HG03342 (cell line): ENCODE results near the gene MKLN1.
"Not testable (repeated sequence)": the region's sequence is repeated elsewhere in the genome, so short reads cannot be mapped to it uniquely, and the experiment has no call there.

Experiments used
- ATAC-seq: cut with Tn5 transposase; IDR thresholded peaks from one replicate; pipeline ENCODE4 v1.9.1; 2021; ENCODE audit warnings: mild to moderate bottlenecking, moderate library complexity; ENCODE audit not compliant: unreplicated experiment

The MKLN1 gene

DNA sequence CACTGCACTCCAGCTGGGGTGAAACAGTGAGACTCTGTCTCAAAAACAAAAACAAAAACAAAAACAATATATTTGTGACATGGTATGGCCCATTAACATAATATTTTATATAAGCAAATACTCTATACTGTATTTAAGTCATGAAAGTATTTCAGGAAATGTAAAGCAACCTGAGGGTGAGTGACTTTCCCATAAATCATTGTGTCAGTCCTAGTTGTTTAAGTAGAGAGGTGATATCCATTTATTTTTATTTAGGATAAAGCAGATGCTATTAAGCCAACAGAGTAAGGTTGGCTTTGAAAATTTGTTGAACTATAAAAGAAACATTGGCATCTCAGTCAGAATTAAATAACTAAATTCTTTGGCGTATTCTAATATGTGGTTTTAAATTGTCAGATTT lies 60.5 kb downstream of the MKLN1 start:
- no peak for ATAC-seq

DNA sequence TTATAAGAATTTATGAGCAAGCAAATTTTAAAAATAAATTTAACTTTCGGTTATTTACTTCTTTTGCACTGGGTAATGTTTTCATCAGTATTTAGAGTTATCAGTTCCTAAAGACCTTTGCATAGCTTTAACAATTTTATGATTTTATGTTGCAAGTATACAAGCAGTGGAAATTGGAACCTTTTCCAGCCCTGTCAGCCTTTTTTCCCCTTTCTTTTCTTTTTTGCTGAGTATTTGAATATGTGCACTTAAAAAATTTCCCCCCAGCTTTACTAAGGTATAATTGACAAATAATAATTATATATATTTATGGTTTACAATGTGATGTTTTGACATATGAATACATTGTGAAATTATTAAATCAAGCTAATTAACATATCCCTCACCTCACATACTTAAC lies 62.6 kb downstream of the MKLN1 start:
- ATAC-seq, result no peak

DNA sequence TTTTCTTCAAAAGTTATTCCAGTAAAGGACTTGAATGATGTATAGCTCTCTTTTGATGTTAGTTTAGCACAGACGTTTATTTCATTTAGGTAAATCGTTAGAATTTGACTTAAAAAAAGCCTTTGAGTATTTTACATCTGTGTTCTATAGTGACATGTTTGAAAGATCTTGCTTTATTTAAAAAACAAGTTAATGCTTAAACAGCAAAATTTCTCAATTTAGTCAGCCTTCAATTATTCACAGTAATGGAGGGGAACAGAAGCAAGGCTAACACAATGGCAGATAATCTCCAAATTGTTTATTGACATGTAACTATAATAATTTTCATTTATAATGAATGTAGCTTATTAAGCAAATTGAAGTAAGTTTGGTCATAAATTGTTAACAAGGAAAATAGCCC lies 63.5 kb downstream of the MKLN1 start:
- no peak for ATAC-seq

DNA sequence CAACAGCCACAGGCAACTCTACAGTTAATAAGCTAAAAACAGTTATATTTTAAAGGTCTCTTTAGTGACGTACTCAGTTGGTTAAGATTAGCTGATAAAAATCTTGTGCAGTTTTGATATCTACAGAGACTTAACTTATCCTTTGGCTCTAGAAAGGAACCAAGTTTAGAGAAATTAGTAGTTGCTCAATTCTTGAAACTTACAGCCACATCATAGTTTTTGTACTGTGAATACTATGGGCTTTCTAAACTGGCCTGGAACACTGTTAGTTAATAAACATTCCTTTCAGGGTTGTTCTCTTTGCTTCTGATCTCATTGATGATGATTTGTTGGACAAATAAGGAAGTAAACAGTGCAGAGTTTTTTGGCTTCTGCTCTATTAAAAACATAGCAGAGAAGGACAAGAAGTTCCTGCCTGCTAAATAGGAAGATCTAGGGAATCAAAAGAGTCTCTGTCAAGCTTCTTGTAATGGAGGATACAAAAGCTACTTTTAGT lies 73.1 kb downstream of the MKLN1 start:
- no peak for ATAC-seq

DNA sequence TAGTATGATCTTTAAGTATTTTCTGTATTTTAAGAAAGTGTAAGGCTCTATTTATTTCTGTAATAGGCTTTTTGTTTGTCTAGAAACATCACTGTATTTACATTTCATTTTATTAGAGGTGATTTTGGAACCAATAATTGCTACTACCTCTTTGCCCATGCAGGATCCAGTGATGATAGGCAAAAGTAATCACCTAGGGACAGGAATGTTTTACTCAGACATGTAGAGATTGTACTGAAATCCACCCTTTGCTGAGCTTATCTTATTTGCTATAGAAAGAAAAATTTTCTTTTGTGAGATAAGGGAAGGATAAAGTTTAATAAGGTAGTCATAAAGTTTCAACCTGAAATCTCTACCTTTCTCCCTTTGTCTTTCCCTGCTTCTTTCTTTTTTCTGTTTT lies 73.5 kb downstream of the MKLN1 start:
- no peak for ATAC-seq

DNA sequence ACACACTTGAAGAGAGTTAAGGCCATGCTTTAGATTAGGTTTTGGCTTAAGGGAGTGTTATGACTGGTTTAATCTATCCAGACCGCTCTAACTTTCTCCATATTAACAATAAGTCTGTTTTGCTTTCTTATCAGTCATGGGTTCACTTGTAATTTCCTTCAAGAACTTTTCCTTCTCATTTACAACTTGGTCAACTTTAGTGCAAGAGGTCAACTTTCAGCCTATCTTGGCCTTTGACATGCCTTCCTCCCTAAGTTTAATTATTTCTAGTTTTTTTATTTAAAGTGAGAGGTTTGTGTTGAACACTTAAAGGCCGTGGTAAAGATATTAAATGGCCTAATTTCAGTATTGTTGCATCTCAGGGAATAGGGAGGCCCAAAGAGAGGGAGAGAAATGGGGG lies 75.6 kb downstream of the MKLN1 start:
- no peak for ATAC-seq

DNA sequence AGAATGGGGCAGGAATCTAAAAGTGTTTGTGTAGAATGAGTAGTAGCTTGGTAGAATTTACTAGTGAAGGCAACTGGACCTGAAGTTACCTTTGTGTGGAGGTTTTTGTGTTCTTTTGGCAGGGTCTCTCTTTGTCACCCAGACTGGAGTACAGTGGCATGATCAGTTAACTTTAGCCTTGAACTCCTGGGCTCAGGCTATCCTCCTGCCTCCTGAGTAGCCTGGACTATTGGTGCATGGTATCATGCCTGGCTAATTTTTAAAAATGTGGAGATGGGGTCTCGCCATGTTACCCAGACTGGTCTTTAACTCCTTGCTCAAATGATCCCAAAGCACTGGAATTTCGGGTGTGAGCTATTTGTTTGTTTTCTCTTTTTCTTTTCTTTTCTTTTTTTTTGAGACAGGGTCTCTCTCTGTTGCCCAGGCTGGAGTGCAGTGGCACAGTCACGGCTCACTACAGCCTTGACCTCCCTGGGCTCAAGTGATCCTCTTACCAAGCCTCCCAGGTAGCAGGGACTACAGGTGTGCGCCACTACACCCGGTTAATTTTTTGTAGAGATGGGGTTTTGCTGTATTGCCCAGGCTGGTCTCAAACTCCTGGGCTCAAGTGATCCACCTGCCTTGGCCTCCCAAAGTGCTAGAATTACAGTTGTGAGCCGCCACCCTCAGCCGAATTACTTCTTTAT lies 76.7 kb downstream of the MKLN1 start:
- no peak for ATAC-seq

DNA sequence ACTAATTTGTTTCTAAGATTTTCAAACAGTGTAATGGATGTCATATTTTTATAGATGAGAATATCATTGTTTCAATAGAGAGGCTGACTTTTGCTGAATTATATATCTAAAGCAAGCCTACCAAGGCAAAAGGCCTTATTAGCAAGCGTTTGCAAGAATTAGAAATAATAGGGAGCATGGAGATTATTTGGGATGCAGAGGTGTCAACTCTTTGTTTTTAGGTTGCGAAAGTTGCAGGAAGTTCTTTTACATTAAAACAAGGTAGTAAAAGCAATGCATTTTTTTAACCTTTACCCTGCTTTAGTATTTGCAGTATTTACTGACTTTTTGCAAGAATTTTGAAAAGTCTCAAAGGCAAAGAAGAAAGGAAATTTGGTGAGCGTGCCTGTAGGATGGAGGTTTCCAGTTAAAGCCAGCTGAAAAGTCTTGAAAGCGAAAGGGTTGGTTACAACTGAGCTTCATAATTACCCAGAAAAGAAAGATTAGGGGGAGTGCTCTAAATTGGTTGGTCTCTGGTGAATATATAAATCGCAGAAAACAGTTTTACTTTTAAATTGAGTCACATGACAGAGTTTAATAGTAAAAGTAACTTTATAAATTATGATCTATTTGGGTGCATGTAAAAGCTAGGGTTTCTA lies 81.6 kb downstream of the MKLN1 start:
- ATAC-seq, result no peak

DNA sequence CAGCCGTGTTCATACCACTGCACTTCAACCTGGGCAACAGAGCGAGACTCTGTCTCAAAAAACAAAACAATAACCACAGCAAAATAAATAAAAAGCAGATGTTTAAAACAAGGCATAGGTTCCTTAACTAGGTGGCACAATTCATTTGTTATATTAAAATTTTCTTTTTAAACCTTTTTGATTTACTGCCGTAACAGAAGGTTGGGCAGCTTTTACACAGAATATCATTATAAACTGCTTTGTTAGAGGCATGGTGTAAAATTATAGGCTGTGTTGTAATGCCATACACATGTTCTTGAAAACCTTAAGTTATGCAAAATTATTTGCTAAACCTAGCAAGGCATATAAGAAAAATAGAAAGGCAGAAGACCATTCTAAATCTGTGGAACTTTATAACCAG lies 84.4 kb downstream of the MKLN1 start:
- no peak for ATAC-seq

DNA sequence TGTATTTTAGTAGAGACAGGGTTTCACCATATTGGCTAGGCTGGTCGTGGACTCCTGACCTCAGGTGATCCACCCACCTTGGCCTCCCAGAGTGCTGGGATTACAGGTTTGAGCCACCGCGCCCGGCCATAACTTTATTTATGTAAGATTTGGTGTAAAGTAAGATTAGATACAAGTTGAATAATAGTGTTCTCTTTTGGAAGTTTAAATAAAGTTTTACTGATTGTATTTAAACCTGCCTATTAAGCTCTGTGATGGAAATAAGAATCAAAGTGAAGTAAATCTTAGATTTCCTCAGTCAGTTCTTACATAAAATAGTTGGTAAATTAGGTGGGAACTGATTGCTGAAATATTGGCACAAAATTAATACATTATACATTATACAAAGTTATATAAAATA lies 86.0 kb downstream of the MKLN1 start:
- no peak for ATAC-seq

DNA sequence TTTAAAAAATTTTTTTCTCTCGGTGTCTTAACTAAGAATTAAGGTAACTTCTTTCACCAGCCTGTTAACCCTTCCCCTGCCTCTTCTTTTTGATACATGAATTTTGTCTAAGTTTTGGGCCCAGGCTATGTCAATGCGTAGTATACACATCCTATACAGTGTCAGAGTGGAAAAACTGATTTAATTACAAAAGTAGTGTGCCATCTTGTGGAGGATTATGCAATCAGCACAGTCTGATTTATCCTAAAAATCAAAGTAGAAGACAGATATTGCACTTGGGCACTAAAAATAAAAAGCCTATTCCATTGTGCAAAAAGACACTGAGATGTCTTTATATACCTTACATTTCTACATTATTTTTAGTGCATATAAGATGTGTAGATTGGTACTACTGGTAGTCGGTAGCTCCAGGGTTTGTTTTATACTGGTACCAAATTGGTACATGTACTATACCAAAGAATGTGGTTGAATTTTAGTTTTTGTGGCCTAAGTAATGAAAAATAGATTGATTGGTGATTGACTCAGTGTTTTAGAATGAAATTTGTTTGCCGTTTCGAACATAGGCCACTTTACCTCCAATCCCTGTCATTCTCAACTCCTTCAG lies 96.6 kb downstream of the MKLN1 start:
- ATAC-seq, result no peak

DNA sequence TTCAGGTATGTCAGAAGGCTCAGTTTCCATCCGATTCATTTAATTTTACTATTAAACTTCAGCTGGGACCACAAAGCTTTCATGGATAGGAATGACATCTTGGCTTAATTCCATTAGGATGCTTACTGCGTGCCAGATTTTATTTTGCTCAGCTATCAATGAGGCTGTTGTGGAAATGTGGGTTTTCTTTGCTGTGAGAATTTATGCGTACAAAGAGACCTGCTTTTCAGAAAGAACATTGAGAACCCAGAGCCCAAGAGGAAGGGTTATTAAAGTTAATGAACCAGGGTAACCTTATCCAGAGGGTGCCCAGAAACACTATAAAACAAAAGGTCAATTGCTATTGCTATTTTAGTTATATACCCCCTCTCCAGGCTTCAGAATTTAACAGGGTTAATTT lies 98.3 kb downstream of the MKLN1 start:
- ATAC-seq, result no peak

DNA sequence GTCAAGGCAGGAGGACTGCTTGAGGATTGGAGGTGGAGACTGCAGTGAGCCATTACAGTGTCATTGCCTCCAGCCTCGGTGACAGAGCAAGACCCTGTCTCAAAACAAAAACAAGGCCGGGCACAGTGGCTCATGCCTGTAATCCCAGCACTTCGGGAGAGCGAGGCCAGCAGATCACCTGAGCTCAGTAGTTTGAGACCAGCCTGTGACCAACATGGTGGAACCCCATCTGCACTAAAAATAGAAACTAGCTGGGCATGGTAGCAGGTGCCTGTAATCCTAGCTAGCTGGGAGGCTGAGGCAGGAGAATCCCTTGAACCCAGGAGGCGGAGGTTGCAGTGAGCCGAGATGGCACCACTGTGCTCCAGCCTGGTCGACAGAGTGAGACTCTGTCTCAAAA lies 103.2 kb downstream of the MKLN1 start:
- ATAC-seq, result not testable (repeated sequence)

DNA sequence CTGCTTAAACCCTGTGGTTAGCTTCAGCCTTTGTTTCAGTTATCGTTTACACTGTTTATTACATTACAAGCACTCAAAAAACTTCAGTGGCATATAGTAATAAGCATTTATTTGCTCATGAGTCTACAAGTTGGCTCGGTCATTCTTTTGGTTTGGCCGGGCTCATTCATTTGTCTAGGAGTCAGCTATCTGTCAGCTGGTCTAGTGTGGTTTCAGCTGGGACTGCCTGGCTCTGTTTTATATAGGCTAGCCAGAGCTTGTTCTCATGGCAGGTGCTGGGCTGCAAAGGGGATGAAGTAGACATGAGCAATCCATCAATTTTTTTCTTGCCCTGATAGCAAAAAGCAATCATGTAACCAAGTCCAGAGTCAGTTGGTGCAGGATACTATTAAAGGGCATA lies 103.6 kb downstream of the MKLN1 start:
- ATAC-seq, result no peak

DNA sequence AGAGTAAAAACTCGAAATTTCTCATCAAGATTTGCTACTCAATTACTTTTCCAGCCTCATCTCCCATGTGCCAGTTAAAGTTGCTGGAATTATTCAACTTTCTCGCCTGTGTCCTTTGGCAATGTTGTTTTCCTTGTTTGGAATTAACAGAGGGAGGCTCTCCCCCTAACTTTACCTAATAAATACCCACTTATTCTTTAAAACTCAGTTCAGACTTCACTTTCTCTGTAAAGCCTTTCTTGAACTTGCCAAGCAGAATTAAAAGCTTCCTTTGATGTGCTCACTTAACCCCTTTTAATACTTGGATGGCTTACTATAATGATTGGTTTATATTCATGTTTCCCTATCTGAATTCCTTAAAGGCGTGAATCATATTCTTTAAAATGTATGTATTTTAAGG lies 104.1 kb downstream of the MKLN1 start:
- ATAC-seq, result no peak

DNA sequence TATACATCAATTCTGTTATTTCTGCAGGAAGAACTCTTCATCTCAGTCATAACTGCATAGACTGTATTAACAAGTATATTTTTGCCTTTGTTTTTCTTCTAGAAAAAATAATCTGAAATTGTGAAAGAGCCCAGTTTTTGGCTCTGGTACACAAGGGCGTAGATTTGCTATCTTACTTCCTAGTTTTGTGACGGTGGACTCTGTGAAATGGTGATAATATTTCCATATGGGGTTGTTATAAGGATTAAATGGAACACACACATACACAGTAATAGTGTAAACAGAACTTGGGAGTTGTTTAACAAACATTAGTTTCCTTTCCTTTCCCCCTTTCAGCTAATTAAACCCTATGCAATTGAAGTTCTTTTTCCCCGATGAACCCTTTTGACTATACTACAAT lies 108.7 kb downstream of the MKLN1 start:
- no peak for ATAC-seq

DNA sequence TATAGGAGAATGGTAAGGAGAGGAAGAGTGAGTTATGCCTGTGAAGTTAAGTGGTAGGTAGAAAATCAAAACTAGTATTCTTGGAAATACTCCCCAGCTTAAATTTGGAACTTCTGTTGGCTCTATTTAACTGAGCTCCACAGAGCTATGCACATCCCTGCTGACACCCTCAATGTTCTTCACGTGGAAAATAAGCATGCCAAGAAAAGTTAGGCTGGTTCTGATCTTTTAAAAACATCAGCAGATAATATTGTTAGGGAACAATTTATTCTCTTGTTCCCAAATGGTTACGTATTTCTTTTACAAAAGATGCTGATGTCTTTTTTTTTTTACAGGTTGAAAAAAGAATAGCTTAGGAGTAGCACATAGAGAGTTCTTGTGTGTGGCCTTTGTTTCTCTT lies 111.3 kb downstream of the MKLN1 start:
- ATAC-seq, result no peak

DNA sequence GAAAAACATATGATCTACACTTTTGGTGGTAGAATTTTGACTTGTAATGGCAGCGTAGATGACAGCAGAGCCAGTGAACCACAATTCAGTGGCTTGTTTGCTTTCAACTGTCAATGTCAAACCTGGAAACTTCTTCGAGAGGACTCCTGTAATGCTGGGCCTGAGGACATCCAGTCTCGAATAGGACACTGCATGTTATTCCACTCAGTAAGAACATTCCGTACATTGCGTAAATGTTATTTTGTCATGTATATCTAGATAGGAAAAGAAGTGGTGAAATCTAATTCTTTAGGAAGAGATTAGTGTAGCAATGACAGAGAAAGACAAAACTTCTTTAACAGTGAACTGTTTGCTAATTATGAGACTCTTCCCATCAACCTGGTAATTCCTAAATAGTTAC lies 115.8 kb downstream of the MKLN1 start:
- ATAC-seq, result no peak

DNA sequence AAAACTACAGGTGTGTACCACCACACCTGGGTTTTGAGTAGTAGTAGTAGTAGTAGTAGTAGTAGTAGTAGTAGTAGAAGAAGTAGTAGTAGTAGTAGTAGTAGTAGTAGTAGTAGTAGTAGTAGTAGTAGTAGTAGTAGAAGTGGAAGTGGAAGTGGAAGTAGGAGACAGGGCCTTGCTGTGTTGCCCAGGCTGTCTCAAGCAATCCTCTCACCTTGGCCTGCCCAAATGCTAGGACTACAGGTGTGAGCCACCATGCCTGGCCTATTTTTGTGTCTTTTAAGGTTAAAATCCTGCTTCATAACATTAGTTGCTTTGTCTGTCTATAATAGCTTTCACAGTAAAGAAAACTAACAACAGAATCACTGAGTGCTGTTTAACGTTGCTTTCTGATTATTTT lies 117.0 kb downstream of the MKLN1 start:
- ATAC-seq, result no peak

DNA sequence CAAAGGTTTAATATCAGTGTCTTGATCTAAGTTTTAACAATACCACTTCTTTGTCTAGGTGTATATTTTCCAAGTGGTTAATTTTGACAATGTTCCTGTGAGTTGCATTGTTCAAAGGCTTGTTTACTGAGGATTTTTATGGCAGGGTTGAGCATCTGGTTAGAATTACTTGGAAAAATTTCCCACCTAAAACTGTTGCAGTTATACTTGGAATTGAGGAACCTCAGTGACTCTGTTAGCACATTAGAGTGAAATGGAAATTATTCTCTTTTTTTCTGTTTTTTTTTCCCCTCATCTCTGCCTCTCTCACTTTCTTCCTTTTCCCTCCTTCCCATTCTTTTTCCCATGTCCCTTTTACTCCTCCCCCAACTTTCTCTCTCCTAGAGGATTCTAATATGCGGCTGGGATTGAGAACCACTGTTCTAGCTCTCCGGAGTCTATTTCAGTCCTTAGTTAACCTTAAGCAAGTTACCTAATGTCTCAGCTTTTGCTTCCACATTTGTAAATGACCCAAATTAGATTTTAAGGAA lies 121.8 kb downstream of the MKLN1 start:
- ATAC-seq, result no peak

DNA sequence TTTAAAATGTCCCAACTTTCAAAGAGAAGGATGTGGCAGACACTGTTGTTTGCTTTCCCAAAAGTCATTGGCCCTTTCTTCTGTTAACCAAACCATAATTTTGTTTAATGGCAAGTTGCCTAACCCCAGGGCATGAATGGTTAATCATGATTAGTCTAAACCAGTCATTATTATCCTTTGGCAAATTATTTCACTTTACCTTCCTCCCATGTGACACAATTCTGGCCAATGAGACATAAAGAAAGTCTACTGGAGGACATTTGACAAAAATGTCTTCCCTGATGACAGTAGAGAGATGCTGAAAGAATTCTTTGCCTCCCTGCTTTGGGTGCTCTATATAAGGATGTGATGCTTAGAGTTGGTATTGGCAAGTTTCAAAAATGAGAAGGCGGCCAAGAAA lies 126.8 kb downstream of the MKLN1 start:
- ATAC-seq, result no peak

DNA sequence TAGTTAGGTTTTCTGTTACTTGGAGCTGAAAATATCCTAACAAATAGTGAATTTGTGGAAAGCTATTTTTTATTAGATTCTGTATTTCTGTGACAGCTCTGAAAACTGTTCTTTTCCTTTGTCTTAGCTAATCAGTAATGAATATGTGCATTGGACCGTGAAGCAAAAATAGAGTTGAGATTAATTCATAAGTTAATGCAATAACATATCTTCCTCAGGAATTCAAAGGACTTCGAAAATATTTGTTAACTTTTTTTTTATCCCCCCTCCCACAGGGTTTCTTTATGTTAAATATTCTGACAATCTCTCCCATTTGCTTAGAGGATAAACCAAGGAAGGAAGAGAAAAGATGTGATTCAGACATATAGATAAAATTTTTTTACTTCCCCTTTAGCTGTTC lies 127.3 kb downstream of the MKLN1 start:
- ATAC-seq, result no peak
